Fibroblast of upper back skin (primary cell): ENCODE results near the gene CCR5.

Experiments
- DNase-seq: peaks from one replicate; pipeline ENCODE4 v3.0.0-alpha.2; 2013

CCR5 gene

DNA sequence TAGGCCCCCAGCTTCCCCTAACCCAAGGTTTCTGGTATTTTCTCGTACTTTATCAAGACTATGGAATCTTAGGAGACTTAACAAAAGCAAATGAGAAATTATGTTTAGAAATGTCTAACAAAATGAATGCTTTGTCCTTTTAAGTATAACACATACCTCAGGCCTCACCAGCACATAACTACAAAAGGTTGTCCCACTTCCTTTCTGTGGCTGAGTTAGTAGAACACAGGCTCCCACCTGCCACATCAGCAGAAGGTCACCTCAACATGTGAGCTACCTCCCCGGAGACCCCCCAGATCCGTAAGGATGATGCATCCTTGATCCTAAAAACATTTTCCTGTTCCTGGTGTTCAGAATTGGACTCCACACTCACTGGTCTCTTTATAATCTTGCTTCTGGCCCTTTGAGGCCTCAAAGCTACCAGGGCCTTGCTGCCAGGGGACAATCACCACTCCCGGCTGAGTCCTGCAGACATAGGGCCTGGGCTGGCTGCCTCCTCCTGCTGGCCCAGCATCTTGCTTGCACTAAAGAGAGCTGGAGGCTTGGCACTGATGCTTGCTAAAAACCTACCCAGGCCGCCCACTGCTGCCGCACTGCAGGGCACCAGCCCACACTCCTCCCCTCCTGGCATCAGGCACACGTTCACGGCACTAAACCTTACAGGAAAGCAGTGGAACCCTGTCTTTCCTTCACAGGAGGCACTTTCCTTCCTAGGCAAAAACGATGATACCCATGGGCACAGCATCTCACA, 39.2 kb downstream of the CCR5 start:
- no peak for DNase-seq

DNA sequence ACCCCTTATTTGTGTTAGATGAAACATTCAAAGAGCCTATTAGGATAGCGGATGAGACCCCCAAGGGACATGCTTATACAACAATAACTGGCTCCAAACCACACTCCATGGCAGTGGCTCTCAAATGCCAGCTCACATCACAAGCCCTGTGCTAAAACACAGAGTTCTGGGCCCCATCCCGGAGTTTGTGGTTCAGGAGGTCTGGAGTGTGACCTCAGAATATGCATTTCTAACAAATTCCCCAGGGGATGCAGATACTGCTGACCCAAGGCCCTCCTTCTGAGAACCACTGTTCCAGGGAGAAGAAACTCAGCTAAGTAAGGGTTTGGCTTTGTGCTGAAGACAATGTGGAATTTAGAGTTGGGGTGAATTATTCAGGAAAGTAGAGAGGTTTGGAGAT, 39.9 kb downstream of the CCR5 start:
- DNase-seq, result no peak

DNA sequence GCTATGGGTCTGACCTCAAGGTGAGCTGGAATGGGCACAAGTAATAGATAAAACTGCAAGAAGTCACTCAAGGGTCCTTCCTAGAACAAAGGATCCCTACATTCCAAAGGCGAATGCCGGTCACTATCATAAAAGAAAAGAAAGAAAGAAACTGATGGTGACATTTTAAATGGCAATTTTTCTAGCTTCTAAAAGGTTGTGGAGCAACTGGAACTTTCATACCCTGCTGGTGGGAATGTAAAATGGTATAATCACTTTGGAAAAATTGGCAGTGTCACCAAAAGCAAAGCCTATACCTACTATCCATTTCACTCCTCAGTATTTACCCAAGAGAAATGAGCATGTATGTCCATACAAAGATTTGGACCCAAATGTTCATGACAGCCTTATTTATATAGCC, 40.5 kb downstream of the CCR5 start:
- DNase-seq, result no peak

DNA sequence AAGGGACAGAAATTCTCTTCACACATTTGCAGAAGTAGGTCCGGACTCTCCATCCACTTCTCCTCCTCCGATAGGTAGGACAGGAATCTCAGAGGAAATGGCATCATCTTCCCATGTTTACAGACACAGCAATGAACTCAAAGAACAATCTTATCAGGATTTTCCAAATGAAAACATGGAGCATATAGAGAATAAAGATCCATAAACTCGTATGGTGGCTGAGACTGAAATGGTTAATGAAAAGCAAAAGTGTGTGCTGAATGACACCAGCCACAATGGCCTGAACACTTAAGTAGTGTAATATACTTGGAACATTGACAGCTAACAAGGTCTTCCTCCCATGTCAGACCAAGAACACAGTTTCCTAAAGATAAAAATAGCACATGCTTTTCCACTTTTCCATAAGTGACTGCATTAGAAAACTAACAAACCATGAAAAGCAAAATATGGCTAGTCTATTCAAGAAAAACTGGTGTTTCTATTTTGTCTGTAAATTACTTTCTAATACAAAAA, 42.1 kb downstream of the CCR5 start:
- DNase-seq, result no peak

DNA sequence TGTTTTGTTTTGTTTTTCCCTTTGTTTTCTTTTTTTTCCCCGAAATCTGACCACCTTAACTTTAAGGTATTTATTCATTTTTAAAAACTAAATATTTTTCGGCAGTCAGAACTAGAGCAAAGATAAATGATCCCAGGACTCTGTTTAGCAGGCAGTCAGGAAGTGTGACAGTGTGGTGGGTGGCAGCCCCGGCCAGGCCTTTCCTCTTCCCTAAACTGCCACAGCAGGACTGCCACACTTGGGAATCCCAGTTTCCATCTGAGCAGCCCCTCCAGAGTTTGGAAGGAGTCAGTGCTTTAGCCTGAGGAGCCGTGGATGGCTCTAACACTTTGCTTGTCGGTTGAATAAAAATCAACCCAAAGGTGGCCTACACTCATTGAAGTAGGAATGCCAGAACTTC, 43.2 kb downstream of the CCR5 start:
- no peak for DNase-seq

DNA sequence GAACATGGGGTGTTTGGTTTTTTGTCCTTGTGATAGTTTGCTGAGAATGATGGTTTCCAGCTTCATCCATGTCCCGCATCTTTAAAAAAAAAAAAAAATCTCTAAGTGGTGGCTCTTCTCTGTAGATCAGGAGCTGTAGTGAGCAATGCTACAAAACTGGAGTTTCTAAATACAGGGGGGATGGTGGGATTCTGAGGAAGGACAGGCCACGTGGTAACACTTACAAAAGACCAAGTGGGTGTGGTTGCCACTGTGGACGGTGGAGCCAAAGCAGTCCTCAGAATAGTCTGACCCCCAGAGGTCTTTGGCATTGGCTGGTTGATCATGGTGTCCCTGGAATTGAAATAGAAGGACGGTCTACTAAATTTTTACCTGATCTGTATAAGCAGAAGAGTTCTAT, 44.0 kb downstream of the CCR5 start:
- DNase-seq, result no peak

DNA sequence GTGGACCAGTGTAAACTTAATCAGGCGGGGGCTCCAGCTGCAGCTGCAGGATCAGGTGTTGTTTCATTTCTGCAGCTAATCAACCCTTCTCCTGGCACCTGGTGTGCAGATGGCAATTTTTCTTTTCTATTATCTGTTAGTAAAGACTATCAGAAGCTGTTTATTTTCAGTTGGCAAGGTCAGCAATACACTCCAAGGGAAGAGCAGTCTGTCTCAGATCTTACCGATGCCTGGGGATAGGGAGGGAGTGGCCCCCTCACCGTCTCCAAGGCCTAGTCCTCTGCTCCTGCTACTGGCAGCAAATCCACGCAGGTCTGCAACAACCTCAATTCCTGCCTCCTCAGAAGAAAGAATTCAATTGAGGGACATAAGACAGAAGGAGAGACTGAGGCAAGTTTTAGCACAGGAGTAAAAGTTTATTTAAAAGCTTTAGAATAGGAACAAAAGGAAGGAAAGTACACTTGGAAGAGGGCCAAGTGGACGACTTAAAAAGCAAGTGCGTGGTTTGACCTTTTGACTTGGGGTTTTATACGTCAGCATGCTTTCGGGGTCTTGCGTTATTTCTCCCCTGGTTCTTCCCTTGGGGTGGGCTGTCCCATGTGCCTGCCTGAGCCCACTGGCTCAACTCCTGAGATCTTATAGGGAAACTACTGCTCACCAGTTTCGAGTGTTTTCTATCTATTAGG, 45.5 kb downstream of the CCR5 start:
- no peak for DNase-seq

DNA sequence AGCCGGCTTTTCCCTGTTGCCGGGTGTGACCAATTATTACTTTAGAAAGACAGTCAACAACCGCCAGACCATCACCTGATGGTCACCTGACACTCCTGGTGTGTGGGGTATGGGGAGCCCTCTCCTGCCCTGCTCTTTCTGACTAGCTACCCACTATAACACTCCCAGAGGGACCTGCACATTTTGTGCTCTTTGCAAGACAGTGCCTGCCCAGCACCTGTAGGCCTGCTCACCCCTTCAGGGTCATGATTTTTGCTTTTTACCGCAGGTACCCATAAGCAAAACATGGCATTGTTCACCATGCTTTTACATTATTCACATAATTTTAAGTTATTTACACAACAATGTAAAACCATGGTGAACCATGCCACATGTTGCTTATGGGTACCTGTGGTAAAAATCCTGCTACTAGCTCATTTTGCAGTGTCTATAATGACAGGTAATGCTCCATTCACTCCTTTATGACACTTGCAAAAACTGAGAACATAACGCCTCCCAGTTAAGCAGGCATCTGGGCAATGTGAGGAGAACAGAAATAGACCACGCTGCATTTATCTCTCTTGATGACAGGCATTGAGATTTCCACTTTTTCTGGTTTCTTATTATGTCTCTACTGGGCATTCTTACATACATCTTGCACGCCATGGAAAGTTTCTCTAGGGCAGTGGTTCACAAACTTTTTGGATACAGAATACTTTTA, 46.2 kb downstream of the CCR5 start:
- no peak for DNase-seq

DNA sequence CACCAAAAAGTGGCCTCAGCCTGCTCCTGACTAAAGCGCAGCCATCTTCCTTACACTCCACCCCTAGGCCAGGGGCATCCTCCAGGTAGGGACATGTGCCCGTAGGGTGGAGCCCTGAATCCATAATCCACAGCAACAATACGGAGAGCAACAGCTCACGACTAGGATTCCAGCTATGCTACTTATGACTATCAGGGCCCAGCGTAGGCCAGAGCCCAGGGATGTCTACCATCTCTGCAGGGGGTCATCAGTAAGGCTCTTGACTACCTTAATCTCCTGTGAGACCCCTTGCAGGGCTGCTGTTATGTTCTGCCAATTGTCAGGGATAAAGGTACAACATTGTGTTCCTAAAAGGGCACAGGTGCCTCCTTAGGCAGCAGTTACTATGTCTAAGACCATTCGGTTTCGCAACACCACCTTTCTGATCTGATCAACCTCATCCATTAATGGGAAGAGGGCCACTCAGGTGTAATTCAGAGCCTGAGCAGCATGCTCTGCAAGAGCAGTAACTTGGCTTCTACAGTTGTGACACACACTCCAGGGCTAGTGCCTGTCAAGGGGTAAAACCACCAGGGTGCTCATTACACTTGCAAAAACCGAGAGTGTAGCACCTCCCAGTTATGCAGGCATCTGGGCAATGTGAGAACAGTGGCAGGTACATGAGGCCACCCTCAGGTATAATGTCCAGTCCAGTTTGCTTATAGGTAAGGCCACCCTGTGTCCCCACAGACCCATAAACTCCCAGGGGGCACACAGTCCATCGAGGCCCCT, 47.3 kb downstream of the CCR5 start:
- DNase-seq, result no peak

DNA sequence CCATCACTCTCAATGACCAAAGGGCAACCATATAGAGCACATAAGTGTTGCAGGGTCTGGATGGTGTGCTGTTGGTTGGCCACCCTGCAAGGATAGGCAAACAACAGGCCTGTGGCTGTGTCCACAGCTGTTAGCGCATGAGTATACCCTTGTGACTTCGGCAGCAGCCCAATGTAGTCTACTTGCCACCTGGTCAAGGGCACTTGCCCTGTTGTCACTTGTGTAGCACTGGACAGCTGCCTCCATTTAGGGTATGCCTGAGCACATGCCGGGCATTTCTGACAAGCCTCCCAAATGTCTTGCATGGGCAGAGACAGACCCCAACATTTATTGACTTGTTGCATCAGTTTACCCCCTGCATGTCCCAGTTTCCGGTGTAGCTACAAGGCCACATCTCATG, 49.1 kb downstream of the CCR5 start:
- no peak for DNase-seq

DNA sequence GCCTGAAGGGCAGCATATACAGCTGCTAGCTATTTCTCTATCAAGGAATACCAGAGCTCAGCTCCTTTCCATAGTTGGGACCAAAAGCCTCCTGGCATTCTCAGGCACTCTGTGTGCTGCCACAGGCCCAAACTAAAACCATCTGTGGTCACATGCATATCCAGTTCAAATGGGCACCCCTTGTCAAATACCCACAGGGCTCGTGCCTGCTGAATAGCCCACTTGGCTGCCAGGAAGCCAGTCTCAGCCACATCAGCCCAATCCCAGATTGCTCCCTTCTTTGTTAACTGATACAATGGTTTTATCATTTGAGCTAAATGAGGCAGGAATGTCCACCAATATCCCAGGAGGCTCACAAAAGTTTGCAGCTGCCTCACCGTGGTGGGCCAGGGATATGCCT, 50.2 kb downstream of the CCR5 start:
- DNase-seq, result no peak

DNA sequence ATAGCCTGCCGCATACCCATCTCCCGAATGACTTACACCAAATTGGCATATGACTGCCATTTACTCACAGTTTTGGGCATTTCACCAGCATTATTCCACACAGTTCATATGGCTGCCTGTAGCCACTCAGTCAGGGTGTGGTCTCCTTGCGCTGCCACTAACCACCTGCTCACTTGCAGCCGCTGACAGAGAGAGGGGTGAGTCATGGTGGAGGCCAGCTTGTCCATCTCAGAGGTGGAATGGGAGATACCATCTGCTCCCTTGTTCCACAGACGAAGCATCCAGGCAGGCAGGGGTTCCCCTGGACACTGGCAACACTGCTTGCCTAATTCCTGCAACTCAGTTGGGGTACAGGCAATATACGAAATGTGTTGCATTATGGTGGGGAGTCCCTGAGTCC, 51.9 kb downstream of the CCR5 start:
- DNase-seq, result no peak

DNA sequence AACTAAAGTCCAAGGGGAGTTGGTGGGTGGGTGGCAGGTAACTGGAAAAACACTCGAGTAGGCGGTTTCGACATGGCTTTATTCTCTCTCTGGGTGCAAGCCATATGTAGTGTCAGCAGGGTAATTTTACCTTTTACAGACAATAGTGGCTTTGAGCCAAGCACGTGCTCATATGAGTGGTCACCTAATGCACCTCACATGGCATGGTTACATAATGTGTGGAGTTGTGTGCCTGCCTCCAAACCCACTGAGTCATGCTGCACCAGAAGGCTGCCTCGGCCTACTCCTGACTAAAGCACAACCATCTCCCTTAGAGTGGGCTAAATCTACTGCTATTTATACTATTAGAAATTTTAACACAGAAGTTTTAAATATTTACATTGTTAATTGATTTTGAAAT, 52.8 kb downstream of the CCR5 start:
- no peak for DNase-seq
